Lower leg skin (tissue), 4 donors: ENCODE measurements around the gene BAD. TPM values are rescaled to one million over a fixed set of nuclear protein-coding genes. Genes with fewer than 3 reads are reported as not detected.

Experiments used
- DNase-seq, 2 donors: peaks; one replicate each; pipeline ENCODE4 v3.0.0-alpha.2; 2019; ENCODE audit warnings: low spot score in 2 of 2
- H3K4me3 ChIP-seq: fragments of 200-600 bp; sonication (generic); 2 replicates; pipeline ENCODE4 v1.5.1; 2017; ENCODE audit warnings: mild to moderate bottlenecking, low read depth; ENCODE audit not compliant: poor library complexity, severe bottlenecking
- POLR2A ChIP-seq, 2 donors: fragments of 450-650 bp; IDR thresholded peaks; one replicate each; pipeline ENCODE4 v1.6.1; 2016 to 2017; ENCODE audit warnings: antibody characterized with exemption in 2 of 2, mild to moderate bottlenecking in 1 of 2, moderate library complexity in 1 of 2
- WGBS, 2 donors: methylation state at CpG; one replicate each; pipeline ENCODE4 v1.1.5; 2018; 5-methylcytosine and 5-hydroxymethylcytosine counted together
- intact Hi-C: fragments of 100-400 bp; cut with DNase I; formaldehyde crosslinking; loops from one replicate; pipeline ENCODE4 v1.15.0; 2023; ENCODE audit warnings: low total_unique reads
- total RNA-seq, 4 donors: library from RNA; depleted of rRNA; stranded (reverse); fragments of >200 nt; gene quantifications; one replicate each; pipeline ENCODE4 v1.1.0, GENCODE V29; 2016
- TF ChIP-seq, protein P1 (sequence below), 3 donors: fragments of 450-650 bp; IDR thresholded peaks; one replicate each; pipeline ENCODE4 v1.5.1; 2016; ENCODE audit warnings: antibody characterized with exemption in 3 of 3, mild to moderate bottlenecking in 3 of 3, moderate library complexity in 2 of 3

Gene BAD
- total RNA-seq, 4 donors from 2014 or later: 65.9 to 99.7 (median 89.4) TPM

DNA sequence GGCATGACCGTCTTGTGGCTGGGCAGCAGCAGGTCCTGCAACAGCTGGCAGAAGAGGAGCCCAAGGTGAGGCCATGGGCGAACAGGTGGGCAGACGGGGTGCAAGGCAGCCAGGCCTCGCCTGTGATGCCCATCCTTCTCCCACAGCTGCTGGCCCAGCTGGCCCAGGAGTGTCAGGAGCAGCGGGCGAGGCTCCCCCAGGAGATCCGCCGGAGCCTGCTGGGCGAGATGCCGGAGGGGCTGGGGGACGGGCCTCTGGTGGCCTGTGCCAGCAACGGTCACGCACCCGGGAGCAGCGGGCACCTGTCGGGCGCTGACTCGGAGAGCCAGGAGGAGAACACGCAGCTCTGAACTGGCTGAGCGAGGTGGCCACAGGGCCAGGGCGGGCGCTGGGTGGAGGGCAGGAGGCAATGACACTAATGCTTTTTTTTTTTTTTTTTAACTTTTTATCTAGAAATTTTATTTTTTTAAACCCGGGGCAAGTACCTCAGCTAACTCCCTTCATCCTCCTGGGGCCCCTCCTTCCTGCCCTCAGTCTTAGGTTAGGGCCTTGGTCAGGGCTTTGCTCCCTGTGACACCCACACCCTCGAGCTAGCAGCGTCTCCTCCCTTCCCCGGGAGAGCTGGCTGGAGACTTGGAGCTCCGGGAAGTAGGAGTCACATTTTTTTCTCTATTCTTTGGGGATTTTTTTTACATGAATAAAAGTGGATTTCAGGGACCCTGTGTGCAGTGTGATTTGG lies 17.1 kb downstream of the BAD start:
- TF ChIP-seq, protein P1, sequence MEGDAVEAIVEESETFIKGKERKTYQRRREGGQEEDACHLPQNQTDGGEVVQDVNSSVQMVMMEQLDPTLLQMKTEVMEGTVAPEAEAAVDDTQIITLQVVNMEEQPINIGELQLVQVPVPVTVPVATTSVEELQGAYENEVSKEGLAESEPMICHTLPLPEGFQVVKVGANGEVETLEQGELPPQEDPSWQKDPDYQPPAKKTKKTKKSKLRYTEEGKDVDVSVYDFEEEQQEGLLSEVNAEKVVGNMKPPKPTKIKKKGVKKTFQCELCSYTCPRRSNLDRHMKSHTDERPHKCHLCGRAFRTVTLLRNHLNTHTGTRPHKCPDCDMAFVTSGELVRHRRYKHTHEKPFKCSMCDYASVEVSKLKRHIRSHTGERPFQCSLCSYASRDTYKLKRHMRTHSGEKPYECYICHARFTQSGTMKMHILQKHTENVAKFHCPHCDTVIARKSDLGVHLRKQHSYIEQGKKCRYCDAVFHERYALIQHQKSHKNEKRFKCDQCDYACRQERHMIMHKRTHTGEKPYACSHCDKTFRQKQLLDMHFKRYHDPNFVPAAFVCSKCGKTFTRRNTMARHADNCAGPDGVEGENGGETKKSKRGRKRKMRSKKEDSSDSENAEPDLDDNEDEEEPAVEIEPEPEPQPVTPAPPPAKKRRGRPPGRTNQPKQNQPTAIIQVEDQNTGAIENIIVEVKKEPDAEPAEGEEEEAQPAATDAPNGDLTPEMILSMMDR (IDR thresholded peaks at IDR 0.05): no peak
- no peak for TF ChIP-seq POLR2A (IDR thresholded peaks at IDR 0.05)
- no peak for DNase-seq
- no peak overlapping the region for H3K4me3 ChIP-seq
- WGBS, 2 donors: 42 to 55% methylated on average over 16 to 27 of the region's 27 CpGs
- intact Hi-C loops: no loop called here

DNA sequence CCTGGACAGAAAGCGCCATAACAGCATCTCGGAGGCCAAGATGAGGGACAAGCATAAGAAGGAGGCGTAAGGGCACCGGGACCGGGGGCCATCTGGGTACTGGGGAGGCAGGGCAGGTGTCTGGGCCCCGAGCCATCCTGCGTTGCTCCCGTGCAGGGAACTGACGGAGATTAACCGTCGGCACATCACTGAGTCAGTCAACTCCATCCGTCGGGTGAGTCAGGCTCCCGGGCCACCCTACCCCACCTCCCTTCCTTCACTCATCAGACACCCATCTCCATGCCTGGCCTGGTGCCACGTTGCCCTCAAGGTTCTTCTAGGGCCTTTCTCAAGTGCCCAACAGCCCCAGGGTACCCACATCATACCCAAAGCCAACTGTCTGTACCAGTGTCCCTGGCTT lies 18.1 kb downstream of the BAD start:
- TF ChIP-seq POLR2A (IDR thresholded peaks at IDR 0.05): no peak
- TF ChIP-seq, protein P1 (IDR thresholded peaks at IDR 0.05): no peak
- no peak overlapping the region for H3K4me3 ChIP-seq
- intact Hi-C loops: no loop called here
- WGBS, 2 donors: 86 to 88% methylated on average over 15 of the region's 15 CpGs
- no peak for DNase-seq

DNA sequence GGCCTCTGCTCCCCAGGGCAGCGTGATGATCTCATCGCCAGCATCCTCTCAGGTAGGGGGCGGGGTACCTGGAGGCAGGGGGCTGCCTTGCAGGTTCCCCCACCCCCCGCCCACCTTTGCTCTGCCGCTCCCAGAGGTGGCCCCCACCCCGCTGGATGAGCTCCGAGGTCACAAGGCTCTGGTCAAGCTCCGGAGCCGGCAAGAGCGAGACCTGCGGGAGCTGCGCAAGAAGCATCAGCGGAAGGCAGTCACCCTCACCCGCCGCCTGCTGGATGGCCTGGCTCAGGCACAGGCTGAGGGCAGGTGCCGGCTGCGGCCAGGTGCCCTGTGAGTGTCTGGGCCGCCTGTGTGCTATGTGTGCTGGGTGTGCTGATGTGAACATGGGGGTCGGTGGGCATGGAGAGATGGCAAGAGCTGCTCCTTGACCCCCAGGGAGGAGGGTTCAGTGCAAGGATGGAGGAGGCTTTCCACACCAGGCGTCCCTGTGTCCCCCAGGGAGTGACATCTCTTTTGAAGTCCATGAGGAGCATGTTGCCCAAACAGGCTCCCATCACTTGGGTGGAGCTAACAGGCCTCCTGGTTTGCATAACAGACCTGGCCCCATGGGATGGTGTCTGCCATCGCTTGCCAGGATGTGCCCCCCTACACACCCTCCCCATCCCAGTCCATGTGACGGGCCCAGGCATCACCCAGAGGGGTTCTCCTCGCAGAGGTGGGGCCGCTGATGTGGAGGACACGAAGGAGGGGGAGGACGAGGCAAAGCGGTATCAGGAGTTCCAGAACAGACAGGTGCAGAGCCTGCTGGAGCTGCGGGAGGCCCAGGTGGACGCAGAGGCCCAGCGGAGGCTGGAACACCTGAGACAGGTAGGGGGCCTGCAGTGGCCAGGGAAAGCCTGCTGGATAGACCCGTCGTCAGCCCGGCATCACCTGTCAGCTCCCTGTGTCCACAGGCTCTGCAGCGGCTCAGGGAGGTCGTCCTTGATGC lies 19.0 kb downstream of the BAD start:
- 94 to 96% methylated on average over 30 to 34 of the region's 35 CpGs for WGBS, 2 donors

DNA sequence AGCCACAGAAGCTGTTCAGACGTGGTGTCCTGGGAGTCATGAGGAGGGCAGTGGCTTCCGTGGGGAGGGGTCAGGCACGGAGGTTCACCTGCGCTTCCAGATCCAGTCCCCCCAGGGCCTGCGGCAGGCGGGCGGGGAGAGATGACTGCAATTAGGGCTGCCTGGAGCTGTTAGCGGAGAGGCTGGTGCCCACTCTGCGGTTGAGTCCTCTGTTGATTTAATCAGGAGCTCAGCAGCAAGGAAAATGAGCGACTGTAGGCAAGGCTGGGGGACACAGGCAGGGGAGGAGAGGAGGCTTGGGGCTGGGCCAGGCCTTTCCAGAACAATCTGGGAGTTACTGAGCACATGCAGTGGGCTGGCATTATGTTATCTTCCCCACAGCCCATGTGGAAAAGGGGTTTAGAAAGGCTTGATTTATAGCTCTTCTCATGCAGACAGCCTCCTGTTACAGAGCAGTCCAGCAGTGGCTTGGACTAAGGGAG lies 20.1 kb downstream of the BAD start:
- intact Hi-C loops: no loop called here
- no peak overlapping the region for H3K4me3 ChIP-seq
- DNase-seq: no peak
- TF ChIP-seq, protein P1 (IDR thresholded peaks at IDR 0.05): no peak
- TF ChIP-seq POLR2A (IDR thresholded peaks at IDR 0.05): no peak
- 75 to 84% methylated on average over 10 of the region's 10 CpGs for WGBS, 2 donors

More for the DNA sequence above, 19.0 kb downstream of the BAD start:
- TF ChIP-seq, protein P1 (IDR thresholded peaks at IDR 0.05): no peak
- TF ChIP-seq POLR2A (IDR thresholded peaks at IDR 0.05): no peak
- intact Hi-C loops: no loop called here
- H3K4me3 ChIP-seq: no peak overlapping the region
- no peak for DNase-seq

DNA sequence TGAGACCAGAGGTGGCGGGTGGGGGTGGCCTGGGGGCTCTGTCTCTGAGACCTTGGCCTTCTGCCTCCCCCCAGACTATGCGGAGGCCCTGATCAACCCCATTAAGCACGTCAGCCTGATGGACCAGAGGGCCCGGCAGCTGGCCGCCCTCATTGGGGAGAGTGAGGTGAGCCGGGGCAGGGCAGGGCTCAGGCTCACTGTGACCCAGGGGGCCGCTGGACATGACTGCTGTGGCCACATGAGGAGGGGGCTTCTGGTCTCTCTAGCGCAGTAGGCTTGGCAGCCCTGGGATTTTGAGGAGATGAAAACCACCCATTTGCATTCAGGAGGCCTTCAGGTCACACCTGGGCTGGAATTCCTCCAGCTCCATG lies 20.5 kb downstream of the BAD start:
- H3K4me3 ChIP-seq: no peak overlapping the region
- 91 to 95% methylated on average over 4 to 8 of the region's 8 CpGs for WGBS, 2 donors
- TF ChIP-seq, protein P1 (IDR thresholded peaks at IDR 0.05): no peak
- no peak for TF ChIP-seq POLR2A (IDR thresholded peaks at IDR 0.05)
- intact Hi-C loops: no loop called here
- DNase-seq: no peak
